Astrocyte (in vitro differentiated cells and primary cell): ENCODE results near the gene ARHGEF17. TPM values are rescaled to one million over a fixed set of nuclear protein-coding genes. Genes with fewer than 3 reads are reported as not detected.

Experiments
- DNase-seq: peaks from one replicate; pipeline ENCODE4 v3.0.0-alpha.2; 2010; ENCODE audit warnings: low read depth
- FAIRE-seq: peaks from 2 replicates; lab custom pipeline; 2011; peaks lifted over from hg19 to GRCh38; lab: Jason Lieb, UNC
- H2AFZ ChIP-seq: 2 replicates; pipeline ENCODE4 v1.6.0; 2012; ENCODE audit warnings: low read depth, low read length, inconsistent platforms
- H3K27ac ChIP-seq: 2 replicates; pipeline ENCODE4 v1.5.1; 2011; ENCODE audit warnings: low read depth, low read length, inconsistent platforms
- H3K27me3 ChIP-seq: 2 replicates; pipeline ENCODE4 v1.6.0; 2011; ENCODE audit warnings: low read length, inconsistent platforms; ENCODE audit not compliant: insufficient read depth
- H3K36me3 ChIP-seq: 2 replicates; pipeline ENCODE4 v1.5.1; 2011; ENCODE audit warnings: low read length, inconsistent platforms; ENCODE audit not compliant: insufficient read depth
- H3K4me1 ChIP-seq: 2 replicates; pipeline ENCODE4 v1.5.1; 2011; ENCODE audit warnings: low read length, inconsistent platforms; ENCODE audit not compliant: insufficient read depth
- H3K4me2 ChIP-seq: 2 replicates; pipeline ENCODE4 v1.6.0; 2012; ENCODE audit warnings: low read length, inconsistent platforms
- H3K4me3 ChIP-seq: 2 replicates; pipeline ENCODE4 v1.5.1; 2011; ENCODE audit warnings: low read depth, mild to moderate bottlenecking, low read length, inconsistent platforms; ENCODE audit not compliant: insufficient read depth
- H3K79me2 ChIP-seq: 2 replicates; pipeline ENCODE4 v1.6.0; 2012; ENCODE audit warnings: mild to moderate bottlenecking, low read length, inconsistent platforms; ENCODE audit not compliant: insufficient read depth
- H3K9ac ChIP-seq: 2 replicates; pipeline ENCODE4 v1.6.0; 2012; ENCODE audit warnings: mild to moderate bottlenecking, low read length, inconsistent platforms
- H3K9me3 ChIP-seq: 2 replicates; pipeline ENCODE4 v1.5.1; 2012; ENCODE audit warnings: low read depth, mild to moderate bottlenecking, low read length, inconsistent platforms; ENCODE audit not compliant: insufficient read depth
- H4K20me1 ChIP-seq: 2 replicates; pipeline ENCODE4 v1.6.0; 2012; ENCODE audit warnings: low read length, inconsistent platforms; ENCODE audit not compliant: insufficient read depth
- H3K27ac Mint-ChIP-seq: one replicate; pipeline ENCODE4 v1.8.0; 2021; ENCODE audit warnings: mild to moderate bottlenecking, mixed read lengths; ENCODE audit not compliant: unreplicated experiment
- H3K27me3 Mint-ChIP-seq: one replicate; pipeline ENCODE4 v1.8.0; 2021; ENCODE audit warnings: low read depth, mixed read lengths; ENCODE audit not compliant: unreplicated experiment
- H3K36me3 Mint-ChIP-seq: one replicate; pipeline ENCODE4 v1.8.0; 2021; ENCODE audit warnings: low read depth, mixed read lengths; ENCODE audit not compliant: unreplicated experiment
- H3K4me1 Mint-ChIP-seq: one replicate; pipeline ENCODE4 v1.8.0; 2021; ENCODE audit warnings: low read depth, mixed read lengths; ENCODE audit not compliant: unreplicated experiment
- H3K4me3 Mint-ChIP-seq: one replicate; pipeline ENCODE4 v1.8.0; 2021; ENCODE audit warnings: mild to moderate bottlenecking, moderate library complexity, mixed read lengths; ENCODE audit not compliant: unreplicated experiment
- H3K9me3 Mint-ChIP-seq: one replicate; pipeline ENCODE4 v1.8.0; 2021; ENCODE audit warnings: mild to moderate bottlenecking, mixed read lengths; ENCODE audit not compliant: unreplicated experiment
- EZH2 ChIP-seq: IDR thresholded peaks from 2 replicates; pipeline ENCODE4 v1.6.1; 2012; ENCODE audit warnings: mild to moderate bottlenecking, low read length, inconsistent platforms; ENCODE audit not compliant: insufficient read depth
- total RNA-seq: library from RNA; stranded (reverse); gene quantifications from 2 replicates; pipeline ENCODE4 v1.2.1, GENCODE V29; 2021
- TF ChIP-seq, protein P1 (sequence below): IDR thresholded peaks from 2 replicates; pipeline ENCODE4 v1.5.1; 2011; ENCODE audit warnings: low read depth, mild to moderate bottlenecking, inconsistent platforms, low read length, moderate library complexity; ENCODE audit not compliant: insufficient read depth

The ARHGEF17 gene
- total RNA-seq, 1 donor from 2014 or later = 66.4 TPM

DNA sequence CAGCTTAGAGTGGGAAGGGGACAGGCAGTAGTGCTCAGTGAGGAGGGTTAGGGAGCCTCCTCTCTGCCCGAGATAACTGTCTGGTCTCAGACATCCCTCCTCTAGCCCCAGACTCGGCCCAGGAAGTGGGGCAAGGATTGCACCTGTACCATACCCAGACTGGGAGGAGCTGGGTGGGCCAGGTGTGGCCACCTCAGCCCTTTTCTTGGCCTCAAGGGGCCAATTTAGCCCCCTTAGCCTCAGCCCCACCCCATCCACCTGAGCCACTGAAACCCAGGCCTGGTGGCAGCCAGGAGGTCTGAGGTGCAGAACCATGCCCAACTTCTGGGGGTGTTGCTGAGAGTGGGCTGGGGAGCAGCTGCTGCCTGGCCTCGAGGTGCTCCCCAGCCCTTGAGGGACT is 74.7 kb downstream of the ARHGEF17 start:
- no peak overlapping the region for H3K9ac ChIP-seq
- TF ChIP-seq, protein P1, sequence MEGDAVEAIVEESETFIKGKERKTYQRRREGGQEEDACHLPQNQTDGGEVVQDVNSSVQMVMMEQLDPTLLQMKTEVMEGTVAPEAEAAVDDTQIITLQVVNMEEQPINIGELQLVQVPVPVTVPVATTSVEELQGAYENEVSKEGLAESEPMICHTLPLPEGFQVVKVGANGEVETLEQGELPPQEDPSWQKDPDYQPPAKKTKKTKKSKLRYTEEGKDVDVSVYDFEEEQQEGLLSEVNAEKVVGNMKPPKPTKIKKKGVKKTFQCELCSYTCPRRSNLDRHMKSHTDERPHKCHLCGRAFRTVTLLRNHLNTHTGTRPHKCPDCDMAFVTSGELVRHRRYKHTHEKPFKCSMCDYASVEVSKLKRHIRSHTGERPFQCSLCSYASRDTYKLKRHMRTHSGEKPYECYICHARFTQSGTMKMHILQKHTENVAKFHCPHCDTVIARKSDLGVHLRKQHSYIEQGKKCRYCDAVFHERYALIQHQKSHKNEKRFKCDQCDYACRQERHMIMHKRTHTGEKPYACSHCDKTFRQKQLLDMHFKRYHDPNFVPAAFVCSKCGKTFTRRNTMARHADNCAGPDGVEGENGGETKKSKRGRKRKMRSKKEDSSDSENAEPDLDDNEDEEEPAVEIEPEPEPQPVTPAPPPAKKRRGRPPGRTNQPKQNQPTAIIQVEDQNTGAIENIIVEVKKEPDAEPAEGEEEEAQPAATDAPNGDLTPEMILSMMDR = no peak
- TF ChIP-seq EZH2 = no peak
- no peaks in the 10 kb centered on the region for H3K9me3 ChIP-seq
- no peaks in the 10 kb centered on the region for H3K27me3 ChIP-seq
- H3K4me2 ChIP-seq = no peak overlapping the region
- H2AFZ ChIP-seq = no peak overlapping the region
- DNase-seq (no peak), FAIRE-seq (no peak)
- no peaks in the 10 kb centered on the region for H3K36me3 Mint-ChIP-seq
- peaks cover 96% of the 10 kb centered on the region for H4K20me1 ChIP-seq
- no peaks in the 10 kb centered on the region for H3K9me3 Mint-ChIP-seq
- no peaks in the 10 kb centered on the region for H3K36me3 ChIP-seq
- H3K4me1 Mint-ChIP-seq = peaks cover 6% of the 10 kb centered on the region
- peaks cover 6% of the 10 kb centered on the region for H3K4me1 ChIP-seq
- H3K27ac Mint-ChIP-seq = no peak overlapping the region
- no peak overlapping the region for H3K4me3 Mint-ChIP-seq
- peaks cover 97% of the 10 kb centered on the region for H3K79me2 ChIP-seq
- no peak overlapping the region for H3K4me3 ChIP-seq
- no peak overlapping the region for H3K27ac ChIP-seq
- H3K27me3 Mint-ChIP-seq = no peaks in the 10 kb centered on the region

DNA sequence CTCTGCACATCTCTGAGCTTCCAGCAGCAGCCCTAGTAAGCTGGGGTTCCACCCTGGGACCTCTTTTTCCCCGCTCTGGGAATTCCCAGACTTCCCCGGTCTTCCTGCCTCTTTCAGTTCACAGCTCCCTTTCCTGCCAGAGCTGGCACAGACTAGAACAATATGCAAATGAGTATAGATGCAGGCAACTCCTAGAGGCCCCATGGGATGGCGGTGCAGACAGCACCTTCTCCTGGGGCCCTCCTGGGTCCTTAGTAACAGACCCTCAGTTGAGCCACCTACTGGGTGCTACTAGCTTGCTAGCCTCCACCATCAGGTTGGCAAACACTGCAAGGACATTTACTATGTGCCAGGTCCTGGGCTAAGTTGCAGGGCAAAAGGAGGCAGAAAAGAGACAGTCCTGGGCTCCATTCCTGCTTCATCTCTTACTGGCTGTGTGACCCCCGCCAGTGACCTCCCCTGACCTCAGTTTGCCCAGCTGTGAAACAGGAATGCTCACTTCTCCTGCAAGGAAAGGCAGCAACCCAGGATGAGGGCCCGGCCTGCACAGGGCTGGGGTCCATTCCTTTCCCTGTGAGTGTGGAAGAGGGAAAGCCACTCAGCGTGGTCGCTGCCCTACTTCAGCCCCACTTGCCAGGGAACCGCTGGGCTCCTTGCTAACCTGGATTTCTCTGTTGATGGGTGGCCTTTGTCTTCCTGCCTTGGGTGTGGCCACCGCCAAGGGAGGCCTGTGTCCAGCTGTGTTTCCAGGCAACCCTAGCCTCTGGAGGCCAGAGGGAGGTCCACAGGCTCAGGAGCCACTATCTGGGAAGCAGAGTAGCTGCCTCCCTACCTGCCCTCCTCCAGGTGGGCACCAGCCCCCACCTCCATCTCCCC is 75.4 kb downstream of the ARHGEF17 start:
- TF ChIP-seq EZH2 = no peak
- TF ChIP-seq, protein P1 = no peak
- H3K27ac ChIP-seq = no peak overlapping the region
- H3K9me3 Mint-ChIP-seq = no peaks in the 10 kb centered on the region
- H3K27ac Mint-ChIP-seq = no peak overlapping the region
- H3K4me1 Mint-ChIP-seq = peaks cover 10% of the 10 kb centered on the region
- no peak for FAIRE-seq
- H3K9ac ChIP-seq = no peak overlapping the region
- H2AFZ ChIP-seq = no peak overlapping the region
- no peak overlapping the region for H3K4me3 Mint-ChIP-seq
- peaks cover 96% of the 10 kb centered on the region for H4K20me1 ChIP-seq
- H3K4me2 ChIP-seq = no peak overlapping the region
- DNase-seq = no peak
- H3K27me3 ChIP-seq = no peaks in the 10 kb centered on the region
- no peaks in the 10 kb centered on the region for H3K36me3 Mint-ChIP-seq
- no peaks in the 10 kb centered on the region for H3K36me3 ChIP-seq
- no peaks in the 10 kb centered on the region for H3K27me3 Mint-ChIP-seq
- H3K4me3 ChIP-seq = no peak overlapping the region
- H3K79me2 ChIP-seq = peaks cover 97% of the 10 kb centered on the region
- H3K9me3 ChIP-seq = no peaks in the 10 kb centered on the region
- peaks cover 6% of the 10 kb centered on the region for H3K4me1 ChIP-seq

DNA sequence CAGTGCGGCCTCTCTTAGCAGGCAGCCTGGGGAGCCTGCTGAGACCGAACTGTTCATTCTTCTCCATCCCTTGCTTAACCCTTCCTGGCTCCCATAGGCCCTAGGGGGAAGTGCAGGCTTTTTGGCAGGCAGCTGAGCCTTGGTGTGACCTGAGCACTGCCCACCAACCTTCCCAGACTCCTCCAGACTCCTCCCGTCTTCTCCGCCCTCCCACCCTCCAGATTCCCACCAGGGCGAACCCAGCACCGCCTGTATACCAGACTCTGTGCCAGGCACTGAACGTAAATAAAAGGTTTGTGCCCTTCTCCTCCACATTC is 76.0 kb downstream of the ARHGEF17 start:
- no peak overlapping the region for H3K27ac Mint-ChIP-seq
- no peak overlapping the region for H3K4me2 ChIP-seq

More for the DNA sequence above, 76.0 kb downstream of the ARHGEF17 start:
- TF ChIP-seq, protein P1 = no peak
- no peak for TF ChIP-seq EZH2
- no peak overlapping the region for H3K4me3 Mint-ChIP-seq
- Histone ChIP-seq H3K9me3 (no peaks in the 10 kb centered on the region), H3K4me3 (no peak overlapping the region), H2AFZ (no peak overlapping the region), H3K9ac (no peak overlapping the region), H3K27ac (no peak overlapping the region), H3K36me3 (no peaks in the 10 kb centered on the region), H4K20me1 (peaks cover 96% of the 10 kb centered on the region), H3K79me2 (peaks cover 97% of the 10 kb centered on the region), H3K4me1 (peaks cover 8% of the 10 kb centered on the region), H3K27me3 (no peaks in the 10 kb centered on the region)
- DNase-seq (no peak), FAIRE-seq (no peak)
- H3K27me3 Mint-ChIP-seq = no peaks in the 10 kb centered on the region
- peaks cover 1% of the 10 kb centered on the region for H3K9me3 Mint-ChIP-seq
- H3K36me3 Mint-ChIP-seq = peaks cover under 1% of the 10 kb centered on the region
- peaks cover 10% of the 10 kb centered on the region for H3K4me1 Mint-ChIP-seq
